ENCODE measurements around the gene UBE3B.
A peak's percentile ranks its signal among the peaks of the same experiment; 100 is the strongest.

The UBE3B gene

DNA sequence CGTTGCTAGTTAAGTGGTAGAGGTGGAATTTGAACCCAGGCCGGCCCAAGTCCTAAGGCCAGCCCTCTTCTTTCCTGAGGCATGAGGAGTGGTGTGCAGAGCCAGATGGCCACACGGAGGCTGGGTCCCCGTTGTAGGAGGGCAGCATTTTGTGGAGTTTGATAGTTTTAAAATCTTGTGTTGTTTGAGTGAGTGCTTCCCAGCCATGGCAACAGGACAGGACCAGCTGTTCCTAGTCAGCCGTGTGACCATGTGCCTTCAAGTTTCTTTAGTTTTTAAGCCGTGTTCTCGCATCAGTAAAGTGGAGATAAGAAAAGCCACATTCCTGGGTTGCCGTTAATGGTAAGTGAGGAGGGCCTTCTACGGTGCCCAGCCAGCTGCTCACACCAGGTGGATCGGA lies 44.4 kb downstream of the UBE3B start:
- no peak overlapping the region for H3K27ac ChIP-seq
- DNase-seq (ENCODE audit: low read depth, low spot score) = no peak

- no peak overlapping the region for H3K27ac ChIP-seq
- DNase-seq (ENCODE audit: low read depth, low spot score) = no peak
Observed at GRCh38 chr12:109523071-109523470, 45.6 kb downstream of the UBE3B start.

GRCh38 chr12:109523504-109523903 lies 46.1 kb downstream of the UBE3B start:
- no peak overlapping the region for H3K27ac ChIP-seq
- no peak for DNase-seq (ENCODE audit: low read depth, low spot score)

DNA sequence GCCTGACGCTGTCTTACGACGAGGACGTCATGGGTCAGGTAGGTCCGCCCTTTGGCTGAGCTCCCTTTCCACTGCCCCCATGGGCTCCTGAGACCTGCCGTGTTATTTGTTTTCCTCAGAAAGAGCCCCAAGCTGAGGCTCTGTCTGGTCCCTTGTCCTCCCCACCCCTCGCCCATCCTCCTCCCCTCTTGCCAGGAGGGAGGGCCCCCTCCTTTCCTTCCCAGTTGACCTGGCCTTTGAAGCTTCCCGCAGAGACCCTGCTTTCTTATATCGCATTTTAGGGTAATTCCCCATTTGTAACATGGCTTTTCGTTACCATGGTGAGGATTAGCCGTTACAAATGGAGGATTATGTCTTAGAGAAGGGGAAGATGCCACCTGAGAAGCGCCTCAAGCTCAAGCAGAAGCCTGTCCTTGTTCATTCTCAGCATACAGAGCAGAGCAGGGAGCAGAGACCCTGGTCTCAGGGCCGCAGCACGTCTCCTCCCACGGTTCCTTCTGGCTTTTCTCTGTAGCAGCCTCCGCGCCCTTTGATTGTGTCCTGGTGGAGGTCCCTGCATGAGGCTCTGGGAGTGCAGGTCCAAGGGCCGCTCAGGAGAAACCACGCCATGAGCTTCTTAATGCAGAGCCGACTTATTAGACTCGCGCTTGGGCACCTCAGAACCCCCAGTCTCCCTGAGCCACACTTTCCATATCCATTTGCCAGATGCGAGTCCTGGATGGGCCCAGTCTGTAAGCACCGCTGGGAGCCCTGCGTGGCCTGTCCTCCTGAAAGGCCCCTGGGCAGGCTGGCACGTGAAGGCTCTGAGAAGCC lies 47.2 kb downstream of the UBE3B start:
- no peak for DNase-seq (ENCODE audit: low read depth, low spot score)
- H3K27ac ChIP-seq = no peak overlapping the region

- no peak for DNase-seq (ENCODE audit: low read depth, low spot score)
- H3K27ac ChIP-seq = no peak overlapping the region
Observed at GRCh38 chr12:109525279-109525585, 47.8 kb downstream of the UBE3B start.

- no peak for DNase-seq (ENCODE audit: low read depth, low spot score)
- H3K27ac ChIP-seq = no peak overlapping the region
Observed at GRCh38 chr12:109527489-109528123, 50.2 kb downstream of the UBE3B start.

DNA sequence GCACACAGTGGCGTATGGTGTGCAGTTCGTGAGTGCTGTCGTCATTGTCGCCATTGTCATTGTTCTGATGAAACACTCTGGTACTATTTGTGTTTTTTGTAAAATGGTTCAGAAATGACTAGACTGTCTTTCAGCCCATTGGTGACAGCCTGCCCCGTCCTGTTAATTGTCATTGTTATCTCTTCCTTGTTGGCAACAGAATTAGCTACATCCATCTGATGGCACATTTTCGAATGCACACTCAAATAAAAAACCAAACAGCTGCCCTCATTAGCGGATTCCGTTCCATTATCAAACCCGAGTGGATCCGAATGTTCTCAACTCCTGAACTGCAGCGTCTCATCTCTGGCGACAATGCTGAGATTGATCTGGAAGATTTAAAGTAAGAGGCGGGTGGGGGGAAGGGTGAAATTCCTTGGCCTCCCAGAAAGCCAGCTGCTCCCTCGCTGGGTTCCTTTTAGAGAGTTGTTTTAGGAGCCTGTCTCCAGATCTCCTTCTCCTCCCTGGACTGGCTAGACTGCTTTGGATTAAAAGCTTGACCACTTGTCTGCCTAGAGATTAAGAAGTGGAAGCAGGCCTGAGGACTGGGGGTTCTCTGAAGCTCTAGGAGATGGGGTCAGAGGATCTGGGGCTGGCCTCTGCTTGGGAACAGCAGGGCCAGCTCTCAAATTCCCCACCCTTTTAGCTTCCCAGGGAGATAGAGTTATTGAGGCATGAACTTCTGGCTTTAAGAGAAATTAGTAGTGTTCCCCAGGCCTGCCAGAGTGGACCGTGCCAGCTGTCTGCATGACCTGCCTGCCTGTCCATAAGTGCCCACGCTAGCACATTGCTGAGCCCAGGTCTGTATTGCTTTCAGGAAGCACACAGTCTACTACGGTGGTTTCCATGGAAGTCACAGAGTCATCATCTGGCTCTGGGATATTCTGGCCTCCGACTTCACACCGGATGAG lies 52.5 kb downstream of the UBE3B start:
- no peak for DNase-seq (ENCODE audit: low read depth, low spot score)
- no peak overlapping the region for H3K27ac ChIP-seq

- no peak for DNase-seq (ENCODE audit: low read depth, low spot score)
- no peak overlapping the region for H3K27ac ChIP-seq
Observed at GRCh38 chr12:109531411-109531810, 54.0 kb downstream of the UBE3B start.

DNA sequence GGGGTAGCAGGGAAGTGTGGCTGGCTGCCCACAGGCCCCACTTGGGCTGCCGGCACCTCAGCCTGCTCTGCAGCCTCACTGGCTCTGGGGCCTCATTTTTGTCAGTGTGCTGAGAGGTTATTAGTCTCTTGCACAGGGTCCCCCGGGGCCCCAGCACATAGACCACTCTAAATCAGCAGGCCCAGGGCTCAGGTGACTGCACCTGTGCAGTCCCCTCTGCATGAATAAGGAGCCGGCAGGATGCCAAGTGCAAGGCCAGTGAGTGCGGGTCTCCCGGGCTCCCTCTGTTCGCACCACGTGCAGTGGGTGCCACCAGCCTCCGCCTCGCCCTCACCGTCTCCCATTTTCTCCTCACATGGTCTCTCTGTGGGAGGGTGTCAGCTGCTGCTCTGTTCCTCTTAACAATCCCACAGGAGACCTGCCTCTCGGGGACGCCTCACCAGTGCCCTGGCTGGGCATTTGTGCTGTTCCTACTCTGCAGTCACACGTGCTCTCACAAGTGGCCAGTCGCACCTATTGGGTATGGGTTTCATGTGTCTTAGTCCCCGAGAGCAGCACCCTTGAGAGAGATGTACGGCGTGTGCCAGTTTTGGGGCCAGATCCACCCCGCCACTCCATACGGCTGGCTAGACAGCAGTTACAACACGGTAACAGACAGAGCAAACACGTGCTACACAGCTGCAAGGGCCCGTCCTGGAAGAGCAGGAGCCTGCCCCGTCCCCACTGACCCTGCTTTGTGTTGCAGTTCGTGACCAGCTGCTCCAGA lies 55.5 kb downstream of the UBE3B start:
- no peak for DNase-seq (ENCODE audit: low read depth, low spot score)
- no peak overlapping the region for H3K27ac ChIP-seq

- DNase-seq (ENCODE audit: low read depth, low spot score) = no peak
- H3K27ac ChIP-seq = no peak overlapping the region
Observed at GRCh38 chr12:109533487-109533740, 56.0 kb downstream of the UBE3B start.

DNA sequence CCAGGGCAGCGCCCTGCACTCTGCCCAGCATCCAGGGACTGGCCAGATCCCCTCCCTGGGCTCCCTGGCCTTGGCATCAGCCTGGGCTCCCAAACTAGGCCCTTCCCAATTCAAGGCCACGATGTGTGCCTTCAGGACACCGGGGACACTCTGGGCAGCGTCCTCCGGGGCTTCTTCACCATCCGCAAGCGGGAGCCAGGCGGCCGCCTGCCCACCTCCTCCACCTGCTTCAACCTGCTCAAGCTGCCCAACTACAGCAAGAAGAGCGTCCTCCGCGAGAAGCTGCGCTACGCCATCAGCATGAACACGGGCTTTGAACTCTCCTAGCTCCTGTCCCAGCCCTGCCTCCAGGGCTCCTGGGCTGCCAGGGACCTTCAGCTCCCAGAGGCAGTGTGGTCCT lies 57.0 kb downstream of the UBE3B start:
- H3K27ac ChIP-seq = no peak overlapping the region
- no peak for DNase-seq (ENCODE audit: low read depth, low spot score)

DNA sequence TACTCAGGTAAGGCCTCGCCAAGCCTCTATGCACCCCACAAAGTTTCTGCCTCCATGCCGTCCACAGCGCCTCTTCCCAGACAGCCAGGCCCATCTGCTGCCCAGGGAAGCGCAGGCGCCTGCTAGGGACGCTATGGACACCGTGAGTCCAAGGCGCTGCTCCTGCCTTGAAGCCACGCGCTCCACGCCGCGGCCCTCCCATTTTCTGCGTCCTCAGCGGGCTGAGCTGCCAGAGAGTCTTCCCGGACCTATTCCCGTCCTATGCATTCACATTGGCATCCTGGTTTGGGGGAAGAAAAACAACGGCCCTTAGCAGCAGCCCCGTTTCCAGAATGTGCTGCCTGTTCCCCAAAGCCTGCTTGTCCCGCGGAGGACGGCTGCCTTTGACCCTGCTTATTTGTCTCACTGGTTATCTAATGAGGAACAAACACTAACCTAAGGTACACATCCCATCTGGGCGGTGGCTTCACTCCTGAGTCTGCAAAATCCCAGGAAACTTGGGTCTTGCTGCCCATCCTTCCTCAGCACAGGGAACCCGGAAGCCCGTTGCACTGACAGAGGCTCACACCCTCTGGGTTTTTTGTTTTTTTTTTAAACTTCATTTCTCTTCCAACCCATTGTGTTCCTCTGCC lies 57.9 kb downstream of the UBE3B start:
- no peak for DNase-seq (ENCODE audit: low read depth, low spot score)
- no peak overlapping the region for H3K27ac ChIP-seq

- no peak overlapping the region for H3K27ac ChIP-seq
- no peak for DNase-seq (ENCODE audit: low read depth, low spot score)
Observed at GRCh38 chr12:109535863-109536250, 58.4 kb downstream of the UBE3B start.

DNA sequence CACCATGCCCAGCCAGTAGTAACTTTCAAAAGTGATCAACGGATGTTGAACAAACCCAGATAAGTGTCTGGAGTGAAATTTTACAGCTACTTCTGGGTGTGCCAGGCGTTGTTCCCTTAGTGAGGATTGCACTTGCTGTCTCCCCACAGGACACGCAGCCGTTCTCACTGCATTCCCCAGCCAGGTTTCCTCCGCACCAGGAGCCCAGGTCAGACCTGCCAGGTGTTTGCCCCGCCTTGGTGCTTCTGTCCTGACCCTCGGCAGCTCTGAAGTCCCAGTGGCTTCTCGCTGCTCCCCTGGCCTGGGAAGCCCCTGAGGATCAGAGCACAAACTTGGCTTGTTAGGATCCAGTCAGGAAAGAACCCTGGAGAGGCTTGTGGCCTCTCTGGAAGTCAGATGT lies 59.7 kb downstream of the UBE3B start:
- no peak overlapping the region for H3K27ac ChIP-seq
- DNase-seq (ENCODE audit: low read depth, low spot score) = no peak

GRCh38 chr12:109538191-109538863 lies 60.9 kb downstream of the UBE3B start:
- DNase-seq (ENCODE audit: low read depth, low spot score) = no peak
- no peak overlapping the region for H3K27ac ChIP-seq

- no peak overlapping the region for H3K27ac ChIP-seq
- no peak for DNase-seq (ENCODE audit: low read depth, low spot score)
Observed at GRCh38 chr12:109539508-109539907, 62.1 kb downstream of the UBE3B start.

DNA sequence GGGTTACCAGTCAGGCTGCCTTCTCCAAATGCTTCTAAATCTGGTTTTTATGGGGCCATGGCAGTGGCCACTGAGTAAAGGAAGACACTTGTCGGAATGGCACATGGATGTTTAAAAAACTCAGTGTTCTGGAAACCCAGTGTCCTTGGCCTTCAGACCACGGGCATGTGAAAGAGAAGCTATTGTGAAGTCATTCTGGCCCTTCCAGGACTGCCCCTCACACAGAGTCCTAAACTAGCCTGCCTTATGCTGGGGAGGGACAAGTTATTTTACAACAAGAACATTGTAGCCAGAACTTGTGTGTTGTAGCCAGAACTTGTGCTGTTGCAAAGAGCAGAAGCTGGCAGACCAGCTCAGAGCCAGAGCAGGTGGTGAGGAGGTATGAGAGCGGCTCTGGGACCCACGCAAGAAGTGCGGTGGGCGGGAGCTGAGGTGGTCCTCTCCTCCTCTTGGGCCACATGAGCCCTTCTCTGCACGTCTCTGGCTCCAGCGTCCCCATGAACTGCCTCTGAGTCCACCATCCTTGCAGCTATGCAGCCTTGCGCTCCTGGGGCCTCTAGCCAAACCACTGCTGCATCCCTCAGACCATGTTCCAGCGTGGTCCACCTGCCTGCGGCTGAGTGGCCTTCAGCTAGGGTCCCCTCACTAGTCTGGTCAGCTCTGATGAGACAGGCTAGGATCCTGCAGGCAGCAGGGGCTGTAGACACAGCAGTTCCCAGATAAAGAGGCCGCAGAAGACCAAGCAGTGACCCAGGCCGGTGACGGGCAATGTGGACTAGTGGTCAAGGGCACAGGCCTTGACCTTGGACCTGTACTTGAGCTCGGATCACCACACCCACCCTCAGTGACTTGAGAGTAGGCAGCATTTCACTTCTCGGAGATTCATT lies 63.3 kb downstream of the UBE3B start:
- H3K27ac ChIP-seq = no peak overlapping the region
- no peak for DNase-seq (ENCODE audit: low read depth, low spot score)

DNA sequence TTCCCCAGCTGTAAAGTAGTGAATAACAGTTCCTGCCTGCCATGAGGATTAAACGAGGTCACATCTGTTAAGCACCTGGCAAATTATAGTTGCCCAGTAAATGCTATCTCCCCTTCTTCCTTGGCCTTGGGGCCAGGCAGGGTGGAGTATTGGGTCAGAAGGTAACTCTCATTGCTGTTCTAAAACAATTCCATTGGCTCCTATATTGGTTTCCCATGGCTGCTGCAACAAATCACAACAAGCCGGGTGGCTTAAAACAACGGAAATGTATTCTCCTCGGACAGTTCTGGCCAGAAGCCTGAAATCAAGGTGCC lies 63.9 kb downstream of the UBE3B start:
- DNase-seq (ENCODE audit: low read depth, low spot score) = no peak
- H3K27ac ChIP-seq = no peak overlapping the region

GRCh38 chr12:109542014-109542413 lies 64.6 kb downstream of the UBE3B start:
- peak overlapping the region; percentile 14 for H3K27ac ChIP-seq
- DNase-seq (ENCODE audit: low read depth, low spot score) = no peak
